PFSK-1 (cell line): ENCODE measurements around the gene SDCCAG8.

Experiments
- POLR2AphosphoS5 ChIP-seq: IDR thresholded peaks from 2 replicates; pipeline ENCODE4 v1.6.1; 2012; ENCODE audit warnings: low read depth, mild to moderate bottlenecking, control low read depth, low read length, moderate library complexity
- REST ChIP-seq, 2 experiments: IDR thresholded peaks; 2 replicates each; pipeline versions ENCODE4 v1.6.1 to v1.8.0; 2011 to 2012; ENCODE audit warnings: low read depth in 2 of 2, low read length in 2 of 2, control low read depth in 1 of 2, inconsistent platforms in 1 of 2, mild to moderate bottlenecking in 1 of 2, moderate library complexity in 1 of 2; ENCODE audit not compliant: insufficient read depth in 1 of 2

GRCh38 chr1:243236604-243237252 lies 19.1 kb upstream of the SDCCAG8 start:
- TF ChIP-seq POLR2AphosphoS5 (no peak), REST (IDR thresholded peaks at IDR 0.05; ENCODE audit: insufficient read depth in 1 of 2, low read depth in 2 of 2, low read length in 2 of 2) (no peak)
